Measurements from ENCODE around the gene R3HDM1.
"Not testable (repeated sequence)": the region's sequence is repeated elsewhere in the genome, so short reads cannot be mapped to it uniquely, and the experiment has no call there.

Gene R3HDM1

DNA sequence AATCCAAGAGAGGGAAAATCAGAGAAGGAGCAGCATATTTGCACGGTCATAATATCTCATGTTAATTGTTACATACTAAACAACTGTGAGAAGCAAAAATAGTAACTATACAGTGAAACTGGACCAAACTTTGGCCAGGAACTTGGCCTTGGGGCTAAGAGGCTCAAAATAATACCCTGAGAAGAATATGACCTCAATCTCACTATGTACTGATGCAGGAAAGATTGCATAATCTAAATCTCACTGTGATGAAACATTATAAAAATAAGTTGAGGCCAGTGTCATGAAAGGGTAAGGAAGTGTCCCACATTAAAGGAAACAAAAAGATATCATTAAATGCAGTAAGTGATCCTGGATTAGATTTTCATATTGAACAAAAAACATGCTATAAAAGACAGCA lies 36.8 kb upstream of the R3HDM1 start:
- Histone ChIP-seq H3K9me2 (replicated peaks; ENCODE audit: insufficient read depth, low read length) (no peaks in the 10 kb centered on the region), H3K9ac (ENCODE audit: low read length) (no peak overlapping the region), H3F3A (ENCODE audit: insufficient read depth) (no peaks in the 10 kb centered on the region), H3K4me3 (ENCODE audit: insufficient read depth, low read length, poor library complexity, severe bottlenecking) (no peak overlapping the region), H4K20me1 (ENCODE audit: low read depth, low read length) (no peaks in the 10 kb centered on the region), H3K4me2 (ENCODE audit: low read depth, low read length, poor library complexity, severe bottlenecking) (no peak overlapping the region), H2AFZ (ENCODE audit: low read depth, low read length, severe bottlenecking) (no peak overlapping the region), H3K79me2 (ENCODE audit: insufficient read depth, low read length) (no peaks in the 10 kb centered on the region), H3K9me3 (ENCODE audit: insufficient read depth, low read length) (peaks cover 8% of the 10 kb centered on the region; the same call in 1 of the 2 replicates), H3K27ac (ENCODE audit: low read depth, low read length) (no peak overlapping the region), H3K36me3 (ENCODE audit: low read length) (peaks cover 17% of the 10 kb centered on the region; the same call in 1 of the 2 replicates), H3K27me3 (ENCODE audit: low read length) (no peaks in the 10 kb centered on the region)
- no peak for TF ChIP-seq EZH2phosphoT487 (conservative IDR thresholded peaks at IDR 0.05; ENCODE audit: low read length)
- TF ChIP-seq, protein P1, sequence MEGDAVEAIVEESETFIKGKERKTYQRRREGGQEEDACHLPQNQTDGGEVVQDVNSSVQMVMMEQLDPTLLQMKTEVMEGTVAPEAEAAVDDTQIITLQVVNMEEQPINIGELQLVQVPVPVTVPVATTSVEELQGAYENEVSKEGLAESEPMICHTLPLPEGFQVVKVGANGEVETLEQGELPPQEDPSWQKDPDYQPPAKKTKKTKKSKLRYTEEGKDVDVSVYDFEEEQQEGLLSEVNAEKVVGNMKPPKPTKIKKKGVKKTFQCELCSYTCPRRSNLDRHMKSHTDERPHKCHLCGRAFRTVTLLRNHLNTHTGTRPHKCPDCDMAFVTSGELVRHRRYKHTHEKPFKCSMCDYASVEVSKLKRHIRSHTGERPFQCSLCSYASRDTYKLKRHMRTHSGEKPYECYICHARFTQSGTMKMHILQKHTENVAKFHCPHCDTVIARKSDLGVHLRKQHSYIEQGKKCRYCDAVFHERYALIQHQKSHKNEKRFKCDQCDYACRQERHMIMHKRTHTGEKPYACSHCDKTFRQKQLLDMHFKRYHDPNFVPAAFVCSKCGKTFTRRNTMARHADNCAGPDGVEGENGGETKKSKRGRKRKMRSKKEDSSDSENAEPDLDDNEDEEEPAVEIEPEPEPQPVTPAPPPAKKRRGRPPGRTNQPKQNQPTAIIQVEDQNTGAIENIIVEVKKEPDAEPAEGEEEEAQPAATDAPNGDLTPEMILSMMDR (IDR thresholded peaks at IDR 0.05; ENCODE audit: insufficient read depth, low read length, poor library complexity, severe bottlenecking), result no peak

GRCh38 chr2:135494917-135495316 lies 36.4 kb upstream of the R3HDM1 start:
- peaks cover 22% of the 10 kb centered on the region for H3K36me3 ChIP-seq (ENCODE audit: low read length)

GRCh38 chr2:135498588-135498987 lies 32.7 kb upstream of the R3HDM1 start:
- not testable (repeated sequence) for H3K27me3 ChIP-seq (ENCODE audit: low read length)

More at GRCh38 chr2:135494917-135495316, 36.4 kb upstream of the R3HDM1 start:
- Histone ChIP-seq H3K27ac (ENCODE audit: low read depth, low read length) (no peak overlapping the region), H3K9me2 (replicated peaks; ENCODE audit: insufficient read depth, low read length) (no peaks in the 10 kb centered on the region), H3K4me2 (ENCODE audit: low read depth, low read length, poor library complexity, severe bottlenecking) (no peak overlapping the region), H3K27me3 (ENCODE audit: low read length) (no peaks in the 10 kb centered on the region), H3F3A (ENCODE audit: insufficient read depth) (no peaks in the 10 kb centered on the region), H3K4me3 (ENCODE audit: insufficient read depth, low read length, poor library complexity, severe bottlenecking) (no peak overlapping the region), H3K9me3 (ENCODE audit: insufficient read depth, low read length) (peaks cover 12% of the 10 kb centered on the region; the same call in 1 of the 2 replicates), H4K20me1 (ENCODE audit: low read depth, low read length) (no peaks in the 10 kb centered on the region), H3K9ac (ENCODE audit: low read length) (no peak overlapping the region), H2AFZ (ENCODE audit: low read depth, low read length, severe bottlenecking) (no peak overlapping the region), H3K79me2 (ENCODE audit: insufficient read depth, low read length) (no peaks in the 10 kb centered on the region)
- TF ChIP-seq, protein P1 (IDR thresholded peaks at IDR 0.05; ENCODE audit: insufficient read depth, low read length, poor library complexity, severe bottlenecking), result no peak
- TF ChIP-seq EZH2phosphoT487 (conservative IDR thresholded peaks at IDR 0.05; ENCODE audit: low read length), result no peak

DNA sequence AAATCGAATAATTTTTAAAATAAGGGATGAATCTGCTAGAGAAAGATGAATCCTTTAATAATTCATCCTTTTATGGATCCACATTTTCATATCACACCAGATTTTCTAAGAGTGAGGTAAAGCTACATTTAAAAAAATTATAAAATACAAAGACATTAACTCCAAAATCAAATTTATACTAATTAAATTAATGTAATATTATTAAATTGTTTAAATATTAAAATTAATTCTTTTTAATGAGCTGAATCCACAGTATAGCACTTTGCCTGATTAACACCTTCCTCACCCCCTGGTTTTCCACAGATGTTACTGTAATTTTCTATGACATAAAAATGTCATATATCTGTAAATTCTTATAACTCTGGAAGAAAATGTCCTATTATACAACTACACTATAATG lies 26.5 kb upstream of the R3HDM1 start:
- H4K20me1 ChIP-seq (ENCODE audit: low read depth, low read length), result no peaks in the 10 kb centered on the region
- H3K27me3 ChIP-seq (ENCODE audit: low read length), result no peaks in the 10 kb centered on the region
- H2AFZ ChIP-seq (ENCODE audit: low read depth, low read length, severe bottlenecking), result no peak overlapping the region
- 0 out of 2 replicates have a peak, but pooled peaks cover 3% of the 10 kb centered on the region for H3K79me2 ChIP-seq (ENCODE audit: insufficient read depth, low read length)
- peaks cover 31% of the 10 kb centered on the region for H3K36me3 ChIP-seq (ENCODE audit: low read length)
- no peak overlapping the region for H3K9ac ChIP-seq (ENCODE audit: low read length)
- no peaks in the 10 kb centered on the region for H3F3A ChIP-seq (ENCODE audit: insufficient read depth)
- H3K4me2 ChIP-seq (ENCODE audit: low read depth, low read length, poor library complexity, severe bottlenecking), result no peak overlapping the region
- H3K4me3 ChIP-seq (ENCODE audit: insufficient read depth, low read length, poor library complexity, severe bottlenecking), result no peak overlapping the region
- H3K27ac ChIP-seq (ENCODE audit: low read depth, low read length), result no peak overlapping the region
- no peaks in the 10 kb centered on the region for H3K9me2 ChIP-seq (replicated peaks; ENCODE audit: insufficient read depth, low read length)
- TF ChIP-seq, protein P1 (IDR thresholded peaks at IDR 0.05; ENCODE audit: insufficient read depth, low read length, poor library complexity, severe bottlenecking), result no peak
- TF ChIP-seq EZH2phosphoT487 (conservative IDR thresholded peaks at IDR 0.05; ENCODE audit: low read length), result no peak
- H3K9me3 ChIP-seq (ENCODE audit: insufficient read depth, low read length), result peaks cover 2% of the 10 kb centered on the region; the same call in 1 of the 2 replicates

More at GRCh38 chr2:135498588-135498987, 32.7 kb upstream of the R3HDM1 start:
- H4K20me1 ChIP-seq (ENCODE audit: low read depth, low read length); H3K79me2 ChIP-seq (ENCODE audit: insufficient read depth, low read length); H3K9ac ChIP-seq (ENCODE audit: low read length); H3K4me2 ChIP-seq (ENCODE audit: low read depth, low read length, poor library complexity, severe bottlenecking); H3K4me3 ChIP-seq (ENCODE audit: insufficient read depth, low read length, poor library complexity, severe bottlenecking); H2AFZ ChIP-seq (ENCODE audit: low read depth, low read length, severe bottlenecking); H3K9me2 ChIP-seq (replicated peaks; ENCODE audit: insufficient read depth, low read length); H3K27ac ChIP-seq (ENCODE audit: low read depth, low read length); H3F3A ChIP-seq (ENCODE audit: insufficient read depth): not testable (repeated sequence)
- Histone ChIP-seq H3K36me3 (ENCODE audit: low read length) (peaks cover 47% of the 10 kb centered on the region), H3K9me3 (ENCODE audit: insufficient read depth, low read length) (peaks cover 13% of the 10 kb centered on the region; the same call in 1 of the 2 replicates)
